KBM-7 (cell line): ENCODE measurements around the gene INSL3.
"Not testable (repeated sequence)": the region's sequence is repeated elsewhere in the genome, so short reads cannot be mapped to it uniquely, and the experiment has no call there.

Experiments used
- DNase-seq: peaks from one replicate; pipeline ENCODE4 v3.0.0-alpha.2; 2015
- in situ Hi-C: fragments of 300-500 bp; cut with MboI; formaldehyde crosslinking; loops from 2 replicates; pipeline ENCODE4 v1.14.3; 2020; ENCODE audit warnings: low sequenced_read_pairs, low pct_unique_long_range_greater_than_20kb, mixed read lengths

Gene INSL3

GRCh38 chr19:17829855-17830566 is 8.7 kb upstream of the INSL3 start:
- in situ Hi-C loops, result no loop called here
- no peak for DNase-seq

GRCh38 chr19:17826508-17827056 is 5.3 kb upstream of the INSL3 start:
- in situ Hi-C loops, result no loop called here
- no peak for DNase-seq

- in situ Hi-C loops, result no loop called here
- no peak for DNase-seq
These were observed 3.0 kb upstream of the INSL3 start for GRCh38 chr19:17824339-17824738.

GRCh38 chr19:17817668-17818363 is 3.5 kb downstream of the INSL3 start:
- no peak for DNase-seq
- in situ Hi-C loops, result no loop called here

- in situ Hi-C loops, result no loop called here
- no peak for DNase-seq
These were observed 9.2 kb downstream of the INSL3 start for GRCh38 chr19:17812099-17812498.

- in situ Hi-C loops, result no loop called here
- no peak for DNase-seq
These were observed 9.6 kb downstream of the INSL3 start for GRCh38 chr19:17811681-17812080.

- in situ Hi-C loops, result no loop called here
- DNase-seq, result no peak
These were observed 10.2 kb downstream of the INSL3 start for GRCh38 chr19:17811103-17811502.

- in situ Hi-C loops, result no loop called here
- DNase-seq, result no peak
These were observed 13.5 kb downstream of the INSL3 start for GRCh38 chr19:17807731-17808316.

GRCh38 chr19:17806945-17807344 is 14.4 kb downstream of the INSL3 start:
- in situ Hi-C loops, result no loop called here
- DNase-seq, result no peak

GRCh38 chr19:17805427-17805826 is 15.9 kb downstream of the INSL3 start:
- no peak for DNase-seq
- in situ Hi-C loops, result no loop called here

- peak; percentile 71 for DNase-seq
- in situ Hi-C loops, result no loop called here
These were observed 17.9 kb downstream of the INSL3 start for GRCh38 chr19:17803264-17803896.

GRCh38 chr19:17802137-17802858 is 19.0 kb downstream of the INSL3 start:
- no peak for DNase-seq
- in situ Hi-C loops, result no loop called here

GRCh38 chr19:17798599-17798998 is 22.7 kb downstream of the INSL3 start:
- in situ Hi-C loops, result not testable (repeated sequence)

GRCh38 chr19:17797424-17798201 is 23.7 kb downstream of the INSL3 start:
- DNase-seq, result no peak
- in situ Hi-C loops, result no loop called here

More at GRCh38 chr19:17798599-17798998, 22.7 kb downstream of the INSL3 start:
- not testable (repeated sequence) for DNase-seq

- no peak for DNase-seq
- in situ Hi-C loops, result no loop called here
These were observed 24.4 kb downstream of the INSL3 start for GRCh38 chr19:17796838-17797423.

GRCh38 chr19:17796013-17796837 is 25.1 kb downstream of the INSL3 start:
- in situ Hi-C loops, result no loop called here
- DNase-seq, result no peak

- in situ Hi-C loops, result no loop called here
- DNase-seq, result no peak
These were observed 25.8 kb downstream of the INSL3 start for GRCh38 chr19:17795495-17795856.
